SU-DHL-6 (cell line): ENCODE data around the gene RUBCNL.

Source experiments
- CTCF ChIP-seq: fragments of 200-600 bp; sonication (generic); IDR thresholded peaks from one replicate; pipeline ENCODE4 v1.5.1; 2017; ENCODE audit warnings: antibody characterized with exemption, mild to moderate bottlenecking, low read length, moderate library complexity; ENCODE audit not compliant: insufficient read depth, poor library complexity, severe bottlenecking
- EZH2phosphoT487 ChIP-seq: fragments of 200-600 bp; sonication (generic), shearing (Covaris generic); conservative IDR thresholded peaks from 2 replicates; pipeline ENCODE4 v1.6.1; 2018; ENCODE audit warnings: mild to moderate bottlenecking, antibody characterized with exemption, low read length, moderate library complexity, mixed read lengths

GRCh38 chr13:46329624-46330023 lies 57.4 kb downstream of the RUBCNL start:
- TF ChIP-seq CTCF (no peak), EZH2phosphoT487 (no peak)
